ENCODE results near the gene GJC2. TPM values are rescaled to one million over a fixed set of nuclear protein-coding genes. Genes with fewer than 3 reads are reported as not detected.
A peak's percentile ranks its signal among the peaks of the same experiment; 100 is the strongest.
"Not testable (repeated sequence)": the region's sequence is repeated elsewhere in the genome, so short reads cannot be mapped to it uniquely, and the experiment has no call there.

GJC2 gene
- total RNA-seq, 2 experiments from 2014 or later: 2.1 to 2.4 TPM

- H3K27me3 ChIP-seq (ENCODE audit: control insufficient read depth in 1 of 2, insufficient read depth in 2 of 2, low read length in 2 of 2): no peaks in the 10 kb centered on the region
- DNase-seq (no peak), ATAC-seq (ENCODE audit: poor library complexity) (no peak)
- ChIA-PET POLR2A (interaction anchor here (0.9 kb wide), 1 partner anchor 14 kb away, joined by 3 read pairs; no protein-coding TSS in a partner anchor), CTCF (interaction anchor here (1.0 kb wide), 1 partner anchor 9 kb away, joined by 3 read pairs; no protein-coding TSS in a partner anchor)
- TF ChIP-seq, protein P1, sequence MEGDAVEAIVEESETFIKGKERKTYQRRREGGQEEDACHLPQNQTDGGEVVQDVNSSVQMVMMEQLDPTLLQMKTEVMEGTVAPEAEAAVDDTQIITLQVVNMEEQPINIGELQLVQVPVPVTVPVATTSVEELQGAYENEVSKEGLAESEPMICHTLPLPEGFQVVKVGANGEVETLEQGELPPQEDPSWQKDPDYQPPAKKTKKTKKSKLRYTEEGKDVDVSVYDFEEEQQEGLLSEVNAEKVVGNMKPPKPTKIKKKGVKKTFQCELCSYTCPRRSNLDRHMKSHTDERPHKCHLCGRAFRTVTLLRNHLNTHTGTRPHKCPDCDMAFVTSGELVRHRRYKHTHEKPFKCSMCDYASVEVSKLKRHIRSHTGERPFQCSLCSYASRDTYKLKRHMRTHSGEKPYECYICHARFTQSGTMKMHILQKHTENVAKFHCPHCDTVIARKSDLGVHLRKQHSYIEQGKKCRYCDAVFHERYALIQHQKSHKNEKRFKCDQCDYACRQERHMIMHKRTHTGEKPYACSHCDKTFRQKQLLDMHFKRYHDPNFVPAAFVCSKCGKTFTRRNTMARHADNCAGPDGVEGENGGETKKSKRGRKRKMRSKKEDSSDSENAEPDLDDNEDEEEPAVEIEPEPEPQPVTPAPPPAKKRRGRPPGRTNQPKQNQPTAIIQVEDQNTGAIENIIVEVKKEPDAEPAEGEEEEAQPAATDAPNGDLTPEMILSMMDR (IDR thresholded peaks at IDR 0.05): no peak
- peaks cover 15% of the 10 kb centered on the region for H3K4me1 ChIP-seq (ENCODE audit: insufficient read depth, low read length)
- peaks cover 25% of the 10 kb centered on the region for H3K4me1 Mint-ChIP-seq (ENCODE audit: low read depth)
- intact Hi-C loops (cut with DNase I, micrococcal nuclease): no loop called here
- H3K27ac Mint-ChIP-seq: peak overlapping the region; percentile 74
- peaks cover 0 to 10% of the 10 kb centered on the region in 2 experiments for H3K9me3 ChIP-seq (ENCODE audit: control insufficient read depth in 1 of 2, insufficient read depth in 1 of 2, low read length in 2 of 2)
- H3K36me3 Mint-ChIP-seq (ENCODE audit: low read depth): peaks cover 17% of the 10 kb centered on the region
- peaks cover 22% of the 10 kb centered on the region for H3K36me3 ChIP-seq (ENCODE audit: insufficient read depth, low read length)
- H3K27ac ChIP-seq (ENCODE audit: low read depth in 1 of 2, low read length in 2 of 2): no peak overlapping the region
- H3K27me3 Mint-ChIP-seq: no peaks in the 10 kb centered on the region
- no peaks in the 10 kb centered on the region for H3K9me3 Mint-ChIP-seq
- H3K4me3 Mint-ChIP-seq: peak overlapping the region; percentile 20
- H3K4me3 ChIP-seq (ENCODE audit: low read length): no peak overlapping the region
Observed at GRCh38 chr1:228171221-228171891, 21.6 kb downstream of the GJC2 start.

DNA sequence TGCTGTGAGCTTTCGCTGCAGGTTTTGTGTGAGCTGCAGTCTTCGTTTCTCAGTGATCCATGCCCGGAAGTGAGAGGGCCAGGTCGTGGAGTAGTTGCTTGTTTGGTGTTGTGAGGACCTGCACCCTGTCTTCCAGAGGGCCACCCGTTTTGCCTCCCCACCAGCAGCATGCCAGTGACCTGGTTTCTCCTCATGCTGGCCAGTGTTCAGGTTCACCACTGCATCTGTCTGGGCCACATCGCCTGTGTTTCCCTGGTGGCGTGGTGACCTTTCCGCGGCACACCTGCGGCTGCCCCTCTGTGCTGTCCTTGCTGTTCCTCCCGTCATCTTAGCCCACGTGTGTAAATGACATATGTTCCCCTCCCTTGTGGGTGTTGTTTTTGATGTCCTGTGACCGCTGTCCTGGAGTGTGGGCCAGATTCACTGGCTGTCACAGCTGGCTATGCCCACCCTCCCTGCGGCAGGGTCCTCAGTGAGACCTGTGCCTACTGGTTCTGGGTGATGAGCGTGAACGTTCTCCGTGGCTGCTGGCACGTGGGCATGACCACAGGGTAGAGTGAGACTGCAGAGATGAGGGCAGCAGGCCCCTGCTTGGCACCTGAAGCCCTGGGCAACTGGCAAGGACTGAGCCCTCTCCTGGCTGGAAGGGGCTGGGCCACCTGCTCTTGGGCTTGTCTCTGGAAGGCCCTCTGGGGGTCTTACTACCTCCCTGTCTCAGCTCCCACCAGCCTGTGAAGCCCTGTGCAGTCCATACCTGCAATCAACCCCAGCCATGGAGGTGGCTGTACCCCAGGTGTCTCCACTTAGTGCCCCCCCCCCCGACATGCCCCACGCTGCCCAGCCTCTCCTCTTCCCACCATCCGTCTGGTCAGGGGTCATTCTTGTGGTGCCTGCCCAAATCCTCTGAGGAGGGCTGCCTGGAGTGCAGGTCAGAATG lies 23.1 kb downstream of the GJC2 start:
- ATAC-seq (ENCODE audit: poor library complexity): no peak
- Mint-ChIP-seq H3K27ac (peak overlapping the region; percentile 74), H3K9me3 (no peaks in the 10 kb centered on the region), H3K27me3 (no peaks in the 10 kb centered on the region), H3K36me3 (ENCODE audit: low read depth) (peaks cover 12% of the 10 kb centered on the region), H3K4me3 (no peak overlapping the region), H3K4me1 (ENCODE audit: low read depth) (peaks cover 14% of the 10 kb centered on the region)
- Histone ChIP-seq H3K27me3 (ENCODE audit: control insufficient read depth in 1 of 2, insufficient read depth in 2 of 2, low read length in 2 of 2) (no peaks in the 10 kb centered on the region), H3K36me3 (ENCODE audit: insufficient read depth, low read length) (peaks cover 24% of the 10 kb centered on the region), H3K27ac (ENCODE audit: low read depth in 1 of 2, low read length in 2 of 2) (no peak overlapping the region), H3K4me1 (ENCODE audit: insufficient read depth, low read length) (peaks cover 6% of the 10 kb centered on the region), H3K4me3 (ENCODE audit: low read length) (no peak overlapping the region), H3K9me3 (ENCODE audit: control insufficient read depth in 1 of 2, insufficient read depth in 1 of 2, low read length in 2 of 2) (peaks cover 0 to 10% of the 10 kb centered on the region in 2 experiments)
- CTCF ChIA-PET: interaction anchor here (0.6 kb wide), 1 partner anchor 42 kb away, joined by 3 read pairs; no protein-coding TSS in a partner anchor
- TF ChIP-seq, protein P1 (IDR thresholded peaks at IDR 0.05): no peak
- POLR2A ChIA-PET: interaction anchor here (0.9 kb wide), 1 partner anchor 15 kb away, joined by 3 read pairs; no protein-coding TSS in a partner anchor
- intact Hi-C loops (cut with DNase I, micrococcal nuclease): no loop called here
- no peak for DNase-seq

DNA sequence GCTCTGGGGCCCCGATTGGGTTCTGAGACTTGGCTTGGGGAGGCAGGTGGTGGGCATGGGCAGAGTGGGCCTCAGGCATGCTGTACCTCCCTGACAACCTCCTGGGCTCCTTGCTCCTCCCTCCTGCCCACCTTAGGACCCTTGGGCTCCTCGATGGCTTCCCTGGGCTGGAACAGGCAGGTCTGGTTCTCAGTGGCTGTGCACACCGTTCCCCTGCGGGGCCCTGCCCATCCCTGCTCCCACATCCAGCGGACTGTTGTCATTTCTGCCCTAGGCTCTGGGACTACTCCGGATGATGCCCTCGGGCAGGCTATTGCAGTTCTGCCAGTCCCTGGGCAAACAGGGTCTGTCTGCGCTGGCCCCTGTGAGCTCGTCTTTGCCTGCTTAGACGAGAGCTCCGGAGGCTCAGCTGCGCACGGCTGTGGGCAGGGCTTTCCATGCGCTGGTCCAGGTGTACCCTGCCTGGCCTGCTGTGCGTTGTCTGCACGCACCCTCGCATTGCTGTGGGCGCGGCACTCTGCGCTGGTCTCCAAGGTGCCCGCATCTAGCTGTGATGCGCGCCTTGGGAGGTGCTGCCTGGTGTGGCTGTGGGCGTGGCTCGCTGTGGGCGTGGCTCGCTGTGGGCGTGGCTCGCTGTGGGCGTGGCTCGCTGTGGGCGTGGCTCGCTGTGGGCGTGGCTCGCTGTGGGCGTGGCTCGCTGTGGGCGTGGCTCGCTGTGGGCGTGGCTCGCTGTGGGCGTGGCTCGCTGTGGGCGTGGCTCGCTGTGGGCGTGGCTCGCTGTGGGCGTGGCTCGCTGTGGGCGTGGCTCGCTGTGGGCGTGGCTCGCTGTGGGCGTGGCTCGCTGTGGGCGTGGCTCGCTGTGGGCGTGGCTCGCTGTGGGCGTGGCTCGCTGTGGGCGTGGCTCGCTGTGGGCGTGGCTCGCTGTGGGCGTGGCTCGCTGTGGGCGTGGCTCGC lies 24.1 kb downstream of the GJC2 start:
- H3K27ac ChIP-seq (ENCODE audit: low read depth in 1 of 2, low read length in 2 of 2); H3K4me3 Mint-ChIP-seq; H3K27me3 Mint-ChIP-seq; H3K27me3 ChIP-seq (ENCODE audit: control insufficient read depth in 1 of 2, insufficient read depth in 2 of 2, low read length in 2 of 2); H3K9me3 Mint-ChIP-seq; H3K4me3 ChIP-seq (ENCODE audit: low read length); H3K36me3 Mint-ChIP-seq (ENCODE audit: low read depth); H3K4me1 ChIP-seq (ENCODE audit: insufficient read depth, low read length); H3K9me3 ChIP-seq (ENCODE audit: control insufficient read depth in 1 of 2, insufficient read depth in 1 of 2, low read length in 2 of 2): not testable (repeated sequence)
- H3K4me1 Mint-ChIP-seq (ENCODE audit: low read depth): peaks cover 12% of the 10 kb centered on the region
- intact Hi-C loops (cut with DNase I, micrococcal nuclease): loop anchor here in 1 of 2 experiments (2.0 kb wide), 2 partner anchors 39 to 103 kb away; no protein-coding TSS in a partner anchor
- peak; percentile 71 for ATAC-seq (ENCODE audit: poor library complexity)
- peaks cover 16% of the 10 kb centered on the region for H3K36me3 ChIP-seq (ENCODE audit: insufficient read depth, low read length)
- peak overlapping the region; percentile 58 for H3K27ac Mint-ChIP-seq
- ChIA-PET POLR2A (interaction anchor here (3.0 kb wide), 1 partner anchor 8 kb away, joined by 19 read pairs; the partner anchor contains the start of gene IBA57), CTCF (interaction anchor here (0.6 to 2.1 kb wide), 2 partner anchors 9 to 43 kb away, joined by 3 to 7 read pairs; no protein-coding TSS in a partner anchor)
- DNase-seq: peak in 6 of 14 experiments; percentile 22 to 75 (median 57)
